ENCODE measurements around the gene ACTN3. TPM values are rescaled to one million over a fixed set of nuclear protein-coding genes. Genes with fewer than 3 reads are reported as not detected.

ACTN3 gene
- total and polyA plus RNA-seq, 2 of the 4 experiments (the other 2 are of a cell fraction): under 0.01 to 0.05 TPM

GRCh38 chr11:66561178-66561974, 14.7 kb downstream of the ACTN3 start:
- no peak overlapping the region for H2BK20ac ChIP-seq (ENCODE audit: low read depth, low read length)
- no peak overlapping the region for H2AK5ac ChIP-seq (ENCODE audit: low read depth, low read length)
- H3K18ac ChIP-seq (ENCODE audit: low read depth, low read length): no peak overlapping the region
- ChIA-PET CTCF (no interaction called here), POLR2A (ENCODE audit: unreplicated experiment) (no interaction called here)
- no TSS peak for BruUV-seq (replicated peaks)
- dilution Hi-C loops (cut with HindIII; ENCODE audit: low sequenced_read_pairs, unreplicated experiment) (no loop called here), in situ Hi-C loops (cut with MboI; ENCODE audit: low sequenced_read_pairs) (no loop called here), intact Hi-C loops (cut with micrococcal nuclease) (no loop called here)
- peaks cover 2% of the 10 kb centered on the region; the same call in 1 of the 2 replicates for H3K4me1 ChIP-seq (ENCODE audit: control insufficient read depth, insufficient read depth, low read length)
- H3K27ac ChIP-seq (ENCODE audit: insufficient read depth, low read length): no peak overlapping the region
- peaks cover 22% of the 10 kb centered on the region for H3K27me3 ChIP-seq (ENCODE audit: control insufficient read depth, insufficient read depth, low read length)
- H2AFZ ChIP-seq (replicated peaks; ENCODE audit: low read length, poor library complexity): no peak overlapping the region
- no peak overlapping the region for H3K4me2 ChIP-seq (ENCODE audit: low read depth, low read length)
- H3K4me3 ChIP-seq (ENCODE audit: insufficient read depth, low read depth, low read length): no peak overlapping the region
- no peak overlapping the region for H4K91ac ChIP-seq (ENCODE audit: insufficient read depth, low read depth, low read length)
- H3K9me3 ChIP-seq (ENCODE audit: control insufficient read depth, insufficient read depth, low read length): no peaks in the 10 kb centered on the region
- no peak overlapping the region for H2BK5ac ChIP-seq (ENCODE audit: low read depth, low read length, poor library complexity, severe bottlenecking)
- no peak overlapping the region for H2AK9ac ChIP-seq (replicated peaks; ENCODE audit: low read depth, low read length, poor library complexity)
- H2BK15ac ChIP-seq (ENCODE audit: low read depth, low read length): no peak overlapping the region
- H3K14ac ChIP-seq (replicated peaks; ENCODE audit: low read depth, low read length): no peak overlapping the region
- peaks cover 4% of the 10 kb centered on the region; the same call in 1 of the 2 replicates for H3K9me1 ChIP-seq (ENCODE audit: insufficient read depth, low read length)
- H3K4ac ChIP-seq (ENCODE audit: low read depth, low read length): no peak overlapping the region
- no peak overlapping the region for H4K5ac ChIP-seq (ENCODE audit: low read depth, low read length)
- TF ChIP-seq MAZ (IDR thresholded peaks at IDR 0.05; ENCODE audit: borderline replicate concordance, low read depth, low read length) (no peak), MXI1 (IDR thresholded peaks at IDR 0.05; ENCODE audit: borderline replicate concordance, low read depth, low read length) (no peak), SMC3 (IDR thresholded peaks at IDR 0.05; ENCODE audit: low read depth, low read length) (no peak), CHD1 (IDR thresholded peaks at IDR 0.05; ENCODE audit: low read depth, low read length) (no peak), RCOR1 (IDR thresholded peaks at IDR 0.05; ENCODE audit: insufficient replicate concordance, low read length) (no peak), POLR2A (IDR thresholded peaks at IDR 0.05; ENCODE audit: low read depth, low read length) (no peak), RFX5 (IDR thresholded peaks at IDR 0.05; ENCODE audit: low read depth, low read length) (no peak), FOS (IDR thresholded peaks at IDR 0.05; ENCODE audit: low read depth, low read length) (no peak), MAFK (IDR thresholded peaks at IDR 0.05; ENCODE audit: low read depth, low read length) (no peak), CTCF (conservative IDR thresholded peaks at IDR 0.05; ENCODE audit: low read depth, low read length) (no peak), ELK1 (IDR thresholded peaks at IDR 0.05; ENCODE audit: borderline replicate concordance, low read depth, low read length) (no peak), BHLHE40 (IDR thresholded peaks at IDR 0.05; ENCODE audit: low read depth, low read length) (no peak)
- no peaks in the 10 kb centered on the region for H4K20me1 ChIP-seq (ENCODE audit: insufficient read depth, low read length)
- no peak for DNase-seq
- no peaks in the 10 kb centered on the region for H3K79me1 ChIP-seq (ENCODE audit: low read depth in 1 of 2, low read length in 2 of 2)
- no peak overlapping the region for H3K23ac ChIP-seq (ENCODE audit: low read depth, low read length)
- H2BK120ac ChIP-seq (ENCODE audit: low read depth, low read length): no peak overlapping the region
- H3K9ac ChIP-seq (ENCODE audit: low read depth, low read length): no peak overlapping the region
- H3K36me3 ChIP-seq (ENCODE audit: control insufficient read depth, insufficient read depth, low read length): peaks cover 3% of the 10 kb centered on the region; the same call in 1 of the 2 replicates
- ATAC-seq (ENCODE audit: low read depth): no peak
- H3K56ac ChIP-seq (ENCODE audit: extremely low read depth, insufficient read depth, low read length): no peak overlapping the region
- H4K8ac ChIP-seq (ENCODE audit: low read depth in 2 of 2, low read length in 2 of 2): no peak overlapping the region
- WGBS, 2 experiments (ENCODE audit: extremely low coverage in 2 of 2, insufficient read length in 1 of 2): 64% methylated on average over 3 of the region's 14 CpGs; no CpG with 5 or more reads in 1 of the 2 experiments

Measured in IMR-90 (cell line).